Measurements from ENCODE around the gene MRPL43. TPM values are rescaled to one million over a fixed set of nuclear protein-coding genes. Genes with fewer than 3 reads are reported as not detected.

The MRPL43 gene
- total and polyA plus RNA-seq, 4 donors = 30.5 to 76.0 (median 57.8) TPM

- TF ChIP-seq YY1 (IDR thresholded peaks at IDR 0.05) = no peak
- no peak for TF ChIP-seq CTCF (IDR thresholded peaks at IDR 0.05; ENCODE audit: low read depth, low read length, missing input control)
These were observed 38.4 kb downstream of the MRPL43 start (continued) for GRCh38 chr10:100948916-100949315.

- no peak overlapping the region for H3K9ac ChIP-seq (ENCODE audit: low read depth in 1 of 2, low read length in 2 of 2)
- H3K36me3 ChIP-seq (ENCODE audit: control insufficient read depth in 4 of 4, insufficient read depth in 3 of 4, low read depth in 1 of 4, low read length in 3 of 4) = peaks cover 6 to 76% (median 56%) of the 10 kb centered on the region in 4 donors
- no peaks in the 10 kb centered on the region for H3K4me1 ChIP-seq (ENCODE audit: control insufficient read depth in 4 of 4, insufficient read depth in 4 of 4, low read length in 3 of 4)
- H3K27me3 ChIP-seq (ENCODE audit: control insufficient read depth in 4 of 4, insufficient read depth in 4 of 4, low read length in 3 of 4) = no peaks in the 10 kb centered on the region
- TF ChIP-seq TAF1 (conservative IDR thresholded peaks at IDR 0.05) (no peak), SP1 (IDR thresholded peaks at IDR 0.05) (no peak), ZBTB33 (IDR thresholded peaks at IDR 0.05) (no peak), RAD21 (IDR thresholded peaks at IDR 0.05) (no peak), ATF3 (IDR thresholded peaks at IDR 0.05) (no peak), JUND (IDR thresholded peaks at IDR 0.05) (no peak), HNF4A (conservative IDR thresholded peaks at IDR 0.05) (no peak)
- no peak for DNase-seq (ENCODE audit: low spot score)
- H3K27ac ChIP-seq (ENCODE audit: low read depth in 1 of 2, low read length in 2 of 2) = no peak overlapping the region
- H3K9me3 ChIP-seq (ENCODE audit: control insufficient read depth in 4 of 4, low read length in 3 of 4) = no peaks in the 10 kb centered on the region
- no peak overlapping the region for H3K4me3 ChIP-seq (ENCODE audit: low read depth in 1 of 3, low read length in 3 of 3)
These were observed 41.5 kb downstream of the MRPL43 start for GRCh38 chr10:100945754-100946153.

GRCh38 chr10:100943508-100943907, 43.8 kb downstream of the MRPL43 start:
- no peak overlapping the region for H3K9ac ChIP-seq (ENCODE audit: low read depth in 1 of 2, low read length in 2 of 2)
- TF ChIP-seq RXRA (IDR thresholded peaks at IDR 0.05) (no peak), RAD21 (IDR thresholded peaks at IDR 0.05) (no peak), FOXA2 (IDR thresholded peaks at IDR 0.05) (no peak), ATF3 (IDR thresholded peaks at IDR 0.05) (no peak), CTCF (IDR thresholded peaks at IDR 0.05; ENCODE audit: low read depth, low read length, missing input control) (no peak), GABPA (IDR thresholded peaks at IDR 0.05 in 1 of 2, conservative IDR thresholded peaks at IDR 0.05 in 1 of 2) (no peak), HNF4G (IDR thresholded peaks at IDR 0.05) (no peak), ZBTB33 (IDR thresholded peaks at IDR 0.05) (no peak), NR2F2 (IDR thresholded peaks at IDR 0.05) (no peak), SP1 (IDR thresholded peaks at IDR 0.05) (no peak)
- no peaks in the 10 kb centered on the region for H3K27me3 ChIP-seq (ENCODE audit: control insufficient read depth in 4 of 4, insufficient read depth in 4 of 4, low read length in 3 of 4)
- H3K36me3 ChIP-seq (ENCODE audit: control insufficient read depth in 4 of 4, insufficient read depth in 3 of 4, low read depth in 1 of 4, low read length in 3 of 4) = peaks cover 10 to 70% (median 52%) of the 10 kb centered on the region in 4 donors
- DNase-seq (ENCODE audit: low spot score) = no peak
- no peaks in the 10 kb centered on the region for H3K4me1 ChIP-seq (ENCODE audit: control insufficient read depth in 4 of 4, insufficient read depth in 4 of 4, low read length in 3 of 4)
- no peak overlapping the region for H3K4me3 ChIP-seq (ENCODE audit: low read depth in 1 of 3, low read length in 3 of 3)
- no peaks in the 10 kb centered on the region for H3K9me3 ChIP-seq (ENCODE audit: control insufficient read depth in 4 of 4, low read length in 3 of 4)
- no peak overlapping the region for H3K27ac ChIP-seq (ENCODE audit: low read depth in 1 of 2, low read length in 2 of 2)
